Activated naive CD4-positive, alpha-beta T cell treated with anti-CD3 and anti-CD28 coated beads, Interleukin-2, amount 10 ng/mL, durations not matched to agents 5 hours and 36 hours (primary cell): Measurements from ENCODE around the gene LRRC8D. TPM values are rescaled to one million over a fixed set of nuclear protein-coding genes. Genes with fewer than 3 reads are reported as not detected.

ENCODE experiments used
- total RNA-seq, 2 experiments: library from RNA; stranded (reverse); gene quantifications; one replicate each; pipeline ENCODE4 v1.2.3, GENCODE V29; 2021

The LRRC8D gene
- total RNA-seq = 10 to 100 TPM; 29.2 to 30.9 TPM

DNA sequence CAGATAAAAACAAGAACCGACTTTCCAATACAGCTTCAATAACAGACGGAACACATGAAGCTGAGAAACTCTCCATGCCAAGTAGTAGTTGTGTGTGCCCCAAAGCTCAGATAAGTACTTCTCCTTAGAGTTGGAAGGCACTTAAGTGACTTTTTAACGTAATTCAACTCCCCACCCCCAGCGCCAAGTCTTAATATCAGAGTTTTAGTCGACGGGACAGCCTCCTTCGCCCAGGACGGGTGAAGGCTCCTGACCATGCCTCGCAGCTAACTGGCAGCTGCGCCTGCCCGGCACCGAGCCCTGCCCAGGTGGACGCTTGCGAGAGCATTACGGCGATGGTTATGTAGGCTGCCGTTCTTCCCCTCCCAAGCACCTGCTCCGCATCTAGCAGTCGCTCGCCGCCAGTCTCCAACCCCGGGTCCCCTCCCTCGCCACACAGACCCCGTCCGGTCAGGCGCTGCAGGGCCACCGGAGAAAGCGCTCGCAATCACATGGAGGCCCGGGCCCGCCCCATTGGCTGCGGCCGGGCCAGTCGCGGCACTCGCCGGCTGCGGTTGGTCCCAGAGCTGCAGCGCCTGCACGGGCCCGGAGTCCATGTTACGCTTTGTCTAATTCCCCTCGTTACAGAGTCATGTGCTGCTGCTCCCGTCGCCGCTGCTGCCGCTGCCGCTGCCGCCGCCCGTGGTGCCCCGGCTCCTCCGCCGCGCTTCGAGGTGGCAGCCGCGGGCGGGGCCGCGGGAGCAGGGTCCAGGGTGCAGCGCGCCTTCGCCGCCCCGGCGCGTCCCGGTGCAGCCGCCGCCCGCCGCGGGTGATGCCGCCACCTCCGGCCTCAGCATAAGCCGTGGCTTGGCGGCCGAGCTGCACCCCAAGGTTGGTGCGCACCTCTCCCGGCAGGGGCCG lies at the start of gene LRRC8D:
LRRC8D (plus strand) TSS at position 611 of the 900 bp plus-strand sequence. CDS start 112,037 bp downstream, outside the sequence.

Other genes starting within 250 kb of the LRRC8D start
- gene LRRC8C, start 187.9 kb upstream of the LRRC8D start, total RNA-seq = 10 to 100 TPM; 42.6 to 45.0 TPM
- gene ZNF326, start 174.1 kb downstream of the LRRC8D start, total RNA-seq = 10 to 100 TPM; 15.6 to 16.5 TPM